Breast epithelium (tissue), 3 donors: Measurements from ENCODE around the gene CACNA2D2.

Experiments
- CTCF ChIP-seq, 3 donors: fragments of 450-650 bp; IDR thresholded peaks; one replicate each; pipeline ENCODE4 v1.5.1; 2016 to 2017; ENCODE audit warnings: antibody characterized with exemption in 3 of 3, mild to moderate bottlenecking in 3 of 3, moderate library complexity in 3 of 3
- POLR2A ChIP-seq: fragments of 450-650 bp; IDR thresholded peaks from one replicate; pipeline ENCODE4 v1.6.1; 2016; ENCODE audit warnings: antibody characterized with exemption, mild to moderate bottlenecking, moderate library complexity
- POLR2AphosphoS5 ChIP-seq, 3 donors: sonication (generic); formaldehyde crosslinking; IDR thresholded peaks; one replicate each; pipeline ENCODE4 v1.6.1; 2017; ENCODE audit warnings: antibody characterized with exemption in 3 of 3

GRCh38 chr3:50323092-50323600 lies 180.3 kb downstream of the CACNA2D2 start:
- TF ChIP-seq CTCF (IDR thresholded peaks at IDR 0.05) (no peak), POLR2A (no peak), POLR2AphosphoS5 (IDR thresholded peaks at IDR 0.05) (peak in 1 of 3 donors; percentile 5)
